ENCODE measurements around the gene BPIFB2. TPM values are rescaled to one million over a fixed set of nuclear protein-coding genes. Genes with fewer than 3 reads are reported as not detected.

BPIFB2 gene
- total and polyA plus RNA-seq, 10 of the 15 experiments (the other 5 are each of a cell fraction or from before 2014, with no cell fraction given) = not detected

GRCh38 chr20:32966881-32967781, 40.4 kb upstream of the BPIFB2 start:
- ATAC-seq (peak; percentile 73), FAIRE-seq (peak; percentile 70), DNase-seq (ENCODE audit: low read depth, low spot score) (peak; percentile 41)
- no peaks in the 10 kb centered on the region for H3K36me3 ChIP-seq (ENCODE audit: control insufficient read depth in 2 of 2, insufficient read depth in 2 of 2, low read length in 1 of 2)
- CTCF ChIA-PET = interaction anchor here (1.0 kb wide), 1 partner anchor 21 kb away, joined by 3 read pairs; no protein-coding TSS in a partner anchor
- POLR2A ChIA-PET = no interaction called here
- H3K4me1 ChIP-seq (ENCODE audit: control insufficient read depth, insufficient read depth, low read length) = peaks cover 30% of the 10 kb centered on the region
- intact Hi-C loops (cut with micrococcal nuclease; ENCODE audit: unreplicated experiment) = no loop called here
- no peak overlapping the region for H3K9ac ChIP-seq (ENCODE audit: control insufficient read depth, insufficient read depth, low read length)
- H3K9me3 ChIP-seq (replicated peaks; ENCODE audit: control insufficient read depth, insufficient read depth, low read length) = no peaks in the 10 kb centered on the region
- SMC1A ChIA-PET (ENCODE audit: uncharacterized antibody, unreplicated experiment) = interaction anchor here (1.9 kb wide), 1 partner anchor 23 kb away, joined by 8 read pairs; no protein-coding TSS in a partner anchor
- peak overlapping the region; percentile 63 for H3K4me2 ChIP-seq (ENCODE audit: control insufficient read depth, insufficient read depth)
- peak overlapping the region; percentile 5 for H2AFZ ChIP-seq (ENCODE audit: control insufficient read depth, low read depth, low read length)
- H3K79me2 ChIP-seq (ENCODE audit: control insufficient read depth, insufficient read depth, low read length) = no peaks in the 10 kb centered on the region
- WGBS (ENCODE audit: insufficient coverage, insufficient replicate concordance, low lambda C conversion rate, missing lambda C conversion rate) = 24% methylated on average over 16 of the region's 16 CpGs
- BruUV-seq (replicated peaks) = no TSS peak
- RAD21 ChIA-PET (ENCODE audit: unreplicated experiment) = interaction anchor here (0.6 kb wide), 1 partner anchor 1513 kb away, joined by 4 read pairs; no protein-coding TSS in a partner anchor
- no peak overlapping the region for H3K4me3 ChIP-seq
- no peaks in the 10 kb centered on the region for H4K20me1 ChIP-seq (ENCODE audit: control insufficient read depth, insufficient read depth)
- in situ Hi-C loops (cut with MboI) = no loop called here
- TF ChIP-seq TCF12 (IDR thresholded peaks at IDR 0.05; ENCODE audit: low read depth, low read length) = no peak
- TF ChIP-seq NBN (IDR thresholded peaks at IDR 0.05) = no peak
- no peak for TF ChIP-seq BCL3 (IDR thresholded peaks at IDR 0.05; ENCODE audit: borderline replicate concordance, insufficient read depth, low read depth, low read length, poor library complexity, severe bottlenecking)
- TF ChIP-seq RELA (IDR thresholded peaks at IDR 0.05; ENCODE audit: borderline replicate concordance, partially characterized antibody) = no peak
- TF ChIP-seq RUNX3 (IDR thresholded peaks at IDR 0.05; ENCODE audit: low read length) = peak; percentile 65
- TF ChIP-seq, protein P1, sequence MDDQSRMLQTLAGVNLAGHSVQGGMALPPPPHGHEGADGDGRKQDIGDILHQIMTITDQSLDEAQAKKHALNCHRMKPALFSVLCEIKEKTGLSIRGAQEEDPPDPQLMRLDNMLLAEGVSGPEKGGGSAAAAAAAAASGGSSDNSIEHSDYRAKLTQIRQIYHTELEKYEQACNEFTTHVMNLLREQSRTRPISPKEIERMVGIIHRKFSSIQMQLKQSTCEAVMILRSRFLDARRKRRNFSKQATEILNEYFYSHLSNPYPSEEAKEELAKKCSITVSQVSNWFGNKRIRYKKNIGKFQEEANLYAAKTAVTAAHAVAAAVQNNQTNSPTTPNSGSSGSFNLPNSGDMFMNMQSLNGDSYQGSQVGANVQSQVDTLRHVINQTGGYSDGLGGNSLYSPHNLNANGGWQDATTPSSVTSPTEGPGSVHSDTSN (IDR thresholded peaks at IDR 0.05; ENCODE audit: insufficient replicate concordance, low read depth, low read length) = no peak
- TF ChIP-seq KDM1A (IDR thresholded peaks at IDR 0.05; ENCODE audit: borderline replicate concordance) = no peak
- no peak for TF ChIP-seq RAD21 (IDR thresholded peaks at IDR 0.05; ENCODE audit: insufficient read depth, low read depth, low read length)
- TF ChIP-seq, protein P2, sequence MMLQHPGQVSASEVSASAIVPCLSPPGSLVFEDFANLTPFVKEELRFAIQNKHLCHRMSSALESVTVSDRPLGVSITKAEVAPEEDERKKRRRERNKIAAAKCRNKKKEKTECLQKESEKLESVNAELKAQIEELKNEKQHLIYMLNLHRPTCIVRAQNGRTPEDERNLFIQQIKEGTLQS (IDR thresholded peaks at IDR 0.05; ENCODE audit: borderline replicate concordance, extremely low read depth, low read depth, low read length) = no peak
- no peak for TF ChIP-seq MYC (IDR thresholded peaks at IDR 0.05; ENCODE audit: insufficient read depth, insufficient read length, insufficient replicate concordance, low read length, severe bottlenecking)
- 0 out of 4 replicates have a peak, but pooled peaks of 1 of the 2 experiments have one; percentile 16 for TF ChIP-seq BHLHE40 (IDR thresholded peaks at IDR 0.05; ENCODE audit: borderline replicate concordance in 1 of 2, low read depth in 2 of 2, low read length in 1 of 2)
- TF ChIP-seq SREBF1 (IDR thresholded peaks at IDR 0.05; ENCODE audit: low read length) = no peak
- TF ChIP-seq PAX5 (IDR thresholded peaks at IDR 0.05; ENCODE audit: borderline replicate concordance, low read depth, low read length) = no peak
- 0 out of 2 replicates have a peak, but pooled peaks have one; percentile 7 for TF ChIP-seq NFYB (IDR thresholded peaks at IDR 0.05; ENCODE audit: insufficient read depth, low read depth, low read length)
- no peak for TF ChIP-seq CHD1 (IDR thresholded peaks at IDR 0.05; ENCODE audit: low read depth, low read length)
- H3K27ac ChIP-seq (ENCODE audit: control insufficient read depth, insufficient read depth) = no peak overlapping the region; the same call in 1 of the 2 replicates
- no peaks in the 10 kb centered on the region for H3K27me3 ChIP-seq (replicated peaks in 1 of 2; ENCODE audit: control insufficient read depth in 2 of 2, insufficient read depth in 2 of 2, low read length in 1 of 2)

Measured in GM12878 (cell line).